Prostate gland (tissue), 2 donors: ENCODE results near the gene AFF2. TPM values are rescaled to one million over a fixed set of nuclear protein-coding genes. Genes with fewer than 3 reads are reported as not detected.

Experiments
- DNase-seq: peaks from one replicate; pipeline ENCODE4 v3.0.0-alpha.2; 2019; ENCODE audit warnings: low spot score
- H3K27ac ChIP-seq, 2 donors: fragments of 200-600 bp; sonication (generic); 2 replicates each; pipeline ENCODE4 v1.5.1; 2017 to 2019
- H3K27me3 ChIP-seq: fragments of 200-600 bp; sonication (generic); replicated peaks from 2 replicates; pipeline ENCODE4 v1.5.1; 2019; ENCODE audit not compliant: insufficient read depth
- H3K36me3 ChIP-seq, 2 donors: fragments of 200-600 bp; sonication (generic); 1 replicate in 1 of 2; 2 replicates in 1 of 2; pipeline versions ENCODE4 v1.5.1 to v1.8.1; 2017 to 2019
- H3K4me1 ChIP-seq: fragments of 200-600 bp; sonication (generic); replicated peaks from 2 replicates; pipeline ENCODE4 v1.5.1; 2019
- H3K4me3 ChIP-seq, 2 donors: fragments of 200-600 bp; sonication (generic); 2 replicates each; pipeline ENCODE4 v1.5.1; 2017 to 2019
- H3K9me3 ChIP-seq: fragments of 200-600 bp; sonication (generic); 2 replicates; pipeline ENCODE4 v1.5.1; 2017
- CTCF ChIP-seq, 4 experiments: fragments of 200-600 bp in 2 of 4; fragments of 450-650 bp in 2 of 4; sonication (generic) in 2 of 4; IDR thresholded peaks; 1 replicate in 3 of 4; 2 replicates in 1 of 4; pipeline ENCODE4 v1.5.1; 2016 to 2019; ENCODE audit warnings: antibody characterized with exemption in 4 of 4, mild to moderate bottlenecking in 2 of 4, moderate library complexity in 2 of 4
- POLR2A ChIP-seq: fragments of 450-650 bp; IDR thresholded peaks from one replicate; pipeline ENCODE4 v1.6.1; 2016; ENCODE audit warnings: antibody characterized with exemption, mild to moderate bottlenecking
- POLR2AphosphoS5 ChIP-seq: sonication (generic); formaldehyde crosslinking; IDR thresholded peaks from one replicate; pipeline ENCODE4 v1.6.1; 2017; ENCODE audit warnings: antibody characterized with exemption
- WGBS: methylation state at CpG from one replicate; pipeline ENCODE4 v1.1.5; 2018; 5-methylcytosine and 5-hydroxymethylcytosine counted together
- intact Hi-C: fragments of 100-400 bp; cut with DNase I; formaldehyde crosslinking; loops from one replicate; pipeline ENCODE4 v1.14.2; 2022
- total RNA-seq, 2 donors: library from RNA; depleted of rRNA; stranded (reverse); fragments of >200 nt; gene quantifications; one replicate each; pipeline ENCODE4 v1.1.0, GENCODE V29; 2016

Gene AFF2
- total RNA-seq, 2 donors from 2014 or later = 0.27 to 22.2 TPM

- Histone ChIP-seq H3K27ac (no peak overlapping the region), H3K9me3 (no peaks in the 10 kb centered on the region), H3K27me3 (no peaks in the 10 kb centered on the region), H3K4me3 (no peak overlapping the region), H3K4me1 (no peaks in the 10 kb centered on the region), H3K36me3 (no peaks in the 10 kb centered on the region)
- DNase-seq = no peak
- intact Hi-C loops = no loop called here
- no peak for TF ChIP-seq POLR2A
- no peak for TF ChIP-seq POLR2AphosphoS5
- no peak for TF ChIP-seq CTCF (IDR thresholded peaks at IDR 0.05)
- WGBS = 61% methylated on average over 7 of the region's 7 CpGs
Observed at GRCh38 chrX:148633218-148633908, 132.9 kb downstream of the AFF2 start.

DNA sequence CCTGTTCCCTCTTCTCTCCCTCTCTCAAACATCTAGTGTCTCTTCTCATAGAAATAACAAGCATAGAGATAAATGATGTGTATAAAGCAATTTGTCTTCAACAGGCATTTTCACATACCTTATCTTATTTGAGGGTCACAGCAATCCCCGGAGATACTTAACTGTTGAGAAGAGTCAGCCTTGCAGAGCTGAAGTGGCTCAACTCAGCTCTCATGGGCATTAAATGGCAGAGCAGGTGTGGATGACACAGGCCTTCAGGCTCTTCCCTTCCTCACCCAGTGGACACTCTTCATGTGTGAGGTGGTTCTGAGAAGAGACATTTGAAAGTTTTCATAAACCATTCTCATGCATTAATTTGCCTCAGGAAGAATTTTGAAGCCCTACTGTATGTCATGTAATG is 134.2 kb downstream of the AFF2 start:
- H3K9me3 ChIP-seq = no peaks in the 10 kb centered on the region
- 83% methylated on average over 1 of the region's 1 CpG for WGBS
- DNase-seq = no peak
- H3K27me3 ChIP-seq = no peaks in the 10 kb centered on the region
- H3K4me3 ChIP-seq = no peak overlapping the region
- H3K4me1 ChIP-seq = no peaks in the 10 kb centered on the region
- no peak overlapping the region for H3K27ac ChIP-seq
- TF ChIP-seq POLR2AphosphoS5 (no peak), POLR2A (no peak), CTCF (IDR thresholded peaks at IDR 0.05) (no peak)
- no peaks in the 10 kb centered on the region for H3K36me3 ChIP-seq
- intact Hi-C loops = no loop called here

DNA sequence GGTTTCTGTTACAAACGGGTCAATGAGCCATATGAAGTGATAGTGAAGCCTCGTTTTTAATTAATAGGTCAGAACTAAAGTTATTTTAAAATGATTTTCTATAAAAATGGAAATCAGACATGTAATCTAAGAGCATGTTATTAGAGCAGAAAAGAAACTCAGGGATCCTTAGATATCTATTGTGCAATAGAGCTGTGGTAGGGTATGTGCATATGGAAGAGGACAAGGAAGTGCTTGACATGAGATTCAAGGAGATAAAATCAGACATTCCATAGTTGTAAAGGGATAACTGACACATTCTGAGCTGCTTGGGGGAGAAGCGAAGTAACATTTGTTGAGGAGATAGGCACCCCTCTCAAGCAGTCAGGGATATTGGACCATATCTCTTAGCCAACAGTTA is 143.0 kb downstream of the AFF2 start:
- Histone ChIP-seq H3K27ac (no peak overlapping the region), H3K9me3 (no peaks in the 10 kb centered on the region), H3K27me3 (no peaks in the 10 kb centered on the region), H3K4me3 (no peak overlapping the region), H3K36me3 (no peaks in the 10 kb centered on the region), H3K4me1 (no peaks in the 10 kb centered on the region)
- TF ChIP-seq POLR2A = no peak
- no peak for TF ChIP-seq CTCF (IDR thresholded peaks at IDR 0.05)
- TF ChIP-seq POLR2AphosphoS5 = no peak
- 77% methylated on average over 3 of the region's 3 CpGs for WGBS
- intact Hi-C loops = no loop called here
- DNase-seq = no peak

DNA sequence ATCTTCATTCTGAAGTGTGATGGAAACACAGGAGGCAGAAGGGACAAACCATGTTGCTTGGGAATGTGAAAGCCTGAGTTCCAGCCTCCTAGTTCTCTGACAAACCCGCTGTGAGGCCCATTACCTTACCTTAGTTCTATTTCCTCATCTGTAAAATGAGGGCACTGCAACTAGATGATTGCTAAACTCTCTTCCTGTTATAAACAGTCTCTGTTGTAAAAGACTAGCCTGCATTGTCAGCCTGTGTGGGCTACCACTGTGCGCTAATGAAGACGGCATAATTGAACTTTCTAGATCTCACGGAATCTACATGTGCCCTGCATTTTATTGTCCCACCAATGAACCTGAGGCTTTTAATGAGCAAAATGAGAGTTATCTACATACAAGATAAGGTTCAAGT is 147.2 kb downstream of the AFF2 start:
- no peaks in the 10 kb centered on the region for H3K4me1 ChIP-seq
- H3K27me3 ChIP-seq = no peaks in the 10 kb centered on the region
- WGBS = 60% methylated on average over 1 of the region's 4 CpGs
- no peak overlapping the region for H3K27ac ChIP-seq
- intact Hi-C loops = no loop called here
- no peak for TF ChIP-seq POLR2A
- no peak for TF ChIP-seq POLR2AphosphoS5
- no peak for TF ChIP-seq CTCF (IDR thresholded peaks at IDR 0.05)
- H3K36me3 ChIP-seq = no peaks in the 10 kb centered on the region
- H3K4me3 ChIP-seq = no peak overlapping the region
- no peaks in the 10 kb centered on the region for H3K9me3 ChIP-seq
- no peak for DNase-seq

- no peaks in the 10 kb centered on the region for H3K27me3 ChIP-seq
- no peaks in the 10 kb centered on the region for H3K9me3 ChIP-seq
- WGBS = 11% methylated on average over 8 of the region's 8 CpGs
- no peak for DNase-seq
- intact Hi-C loops = no loop called here
- H3K4me3 ChIP-seq = no peak overlapping the region
- H3K27ac ChIP-seq = no peak overlapping the region
- H3K4me1 ChIP-seq = no peaks in the 10 kb centered on the region
- no peak for TF ChIP-seq POLR2A
- TF ChIP-seq POLR2AphosphoS5 = no peak
- TF ChIP-seq CTCF (IDR thresholded peaks at IDR 0.05) = no peak
- H3K36me3 ChIP-seq = no peaks in the 10 kb centered on the region
Observed at GRCh38 chrX:148649145-148649795, 148.9 kb downstream of the AFF2 start.
